Common myeloid progenitor, CD34-positive (primary cell): ENCODE data around the gene TRABD2B.

Experiments used
- CTCF ChIA-PET: fragments of 350-600 bp; sonication (Branson Sonifier 250); formaldehyde crosslinking; loops from one replicate; lab custom pipeline; 2021; ENCODE audit warnings: antibody characterized with exemption; lab: Charles Lee
- POLR2A ChIA-PET: fragments of 350-600 bp; sonication (Branson Sonifier 250); formaldehyde crosslinking; loops from one replicate; lab custom pipeline; 2021; ENCODE audit warnings: antibody characterized with exemption; lab: Charles Lee
- DNase-seq, 3 donors: peaks; one replicate each; pipeline versions ENCODE4 v3.0.0 to v3.0.0-alpha.2; 2013
- H3K27ac ChIP-seq, 2 experiments: 1 replicate in 1 of 2; 2 replicates in 1 of 2; pipeline ENCODE4 v1.7.0; 2013; ENCODE audit warnings: inconsistent platforms in 2 of 2, low read length in 2 of 2, mild to moderate bottlenecking in 2 of 2, low read depth in 1 of 2, moderate library complexity in 1 of 2; ENCODE audit not compliant: severe bottlenecking in 2 of 2, insufficient read depth in 1 of 2, poor library complexity in 1 of 2
- H3K27me3 ChIP-seq, 5 experiments: replicated peaks in 2 of 5; 1 replicate in 3 of 5; 2 replicates in 2 of 5; pipeline versions ENCODE4 v1.6.1 to v1.7.0; 2013; ENCODE audit warnings: low read length in 4 of 5, mild to moderate bottlenecking in 2 of 5, moderate library complexity in 2 of 5, inconsistent platforms in 1 of 5; ENCODE audit not compliant: insufficient read depth in 5 of 5, control insufficient read depth in 4 of 5
- H3K36me3 ChIP-seq, 4 experiments: 1 replicate in 2 of 4; 2 replicates in 2 of 4; pipeline versions ENCODE4 v1.6.1 to v1.7.0; 2013; ENCODE audit warnings: low read length in 3 of 4, control low read depth in 1 of 4, mild to moderate bottlenecking in 1 of 4; ENCODE audit not compliant: control insufficient read depth in 4 of 4, insufficient read depth in 4 of 4
- H3K4me1 ChIP-seq, 4 experiments: 1 replicate in 3 of 4; 2 replicates in 1 of 4; pipeline versions ENCODE4 v1.6.1 to v1.7.1; 2013; ENCODE audit warnings: low read length in 3 of 4, mild to moderate bottlenecking in 3 of 4, control low read depth in 1 of 4, inconsistent platforms in 1 of 4, moderate library complexity in 1 of 4; ENCODE audit not compliant: control insufficient read depth in 4 of 4, insufficient read depth in 4 of 4; ENCODE audit errors: control extremely low read depth in 1 of 4
- H3K4me3 ChIP-seq, 7 experiments: 1 replicate in 4 of 7; 2 replicates in 3 of 7; pipeline versions ENCODE4 v1.5.1 to v1.7.0; 2013; ENCODE audit warnings: mild to moderate bottlenecking in 7 of 7, low read length in 6 of 7, moderate library complexity in 6 of 7, inconsistent platforms in 2 of 7, low read depth in 2 of 7, control low read depth in 1 of 7; ENCODE audit not compliant: insufficient read depth in 4 of 7, control insufficient read depth in 1 of 7; ENCODE audit errors: extremely low read depth in 1 of 7
- H3K9me3 ChIP-seq, 5 experiments: 1 replicate in 4 of 5; 2 replicates in 1 of 5; pipeline versions ENCODE4 v1.6.1 to v1.7.1; 2013; ENCODE audit warnings: low read length in 4 of 5, mild to moderate bottlenecking in 2 of 5, inconsistent platforms in 1 of 5, low read depth in 1 of 5, moderate library complexity in 1 of 5; ENCODE audit not compliant: control insufficient read depth in 4 of 5, insufficient read depth in 2 of 5; ENCODE audit errors: control extremely low read depth in 1 of 5
- WGBS: methylation state at CpG from one replicate; pipeline ENCODE4 v1.1.5; 2013; ENCODE audit not compliant: insufficient coverage; 5-methylcytosine and 5-hydroxymethylcytosine counted together

Gene TRABD2B

DNA sequence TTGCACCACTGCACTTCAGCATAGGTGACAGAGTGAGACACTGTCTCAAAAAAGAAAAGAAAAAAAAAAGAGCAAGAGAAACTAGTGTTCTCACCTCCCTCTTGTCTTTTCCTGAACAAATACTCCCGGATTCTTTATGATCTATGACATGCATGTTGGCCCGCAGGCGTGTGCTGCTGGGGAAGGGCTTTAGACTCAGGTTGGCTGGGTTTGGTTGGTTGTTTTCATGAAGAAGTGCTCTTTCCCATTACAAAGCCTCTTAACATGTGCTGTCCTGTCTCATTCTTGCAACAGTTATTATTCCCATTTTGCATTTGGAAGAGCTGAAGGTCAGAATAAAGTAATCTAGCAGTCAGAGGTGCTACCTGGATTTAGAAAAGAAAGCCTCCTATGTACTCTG lies 79.5 kb downstream of the TRABD2B start:
- H3K4me1 ChIP-seq, result peaks cover 0 to 10% (median 5%) of the 10 kb centered on the region in 4 experiments
- peaks cover 0 to 13% (median 9%) of the 10 kb centered on the region in 5 experiments for H3K27me3 ChIP-seq
- no peak overlapping the region for H3K27ac ChIP-seq
- no peak for DNase-seq
- no CpG with 5 or more reads among the region's 3 CpGs for WGBS
- H3K4me3 ChIP-seq, result no peak overlapping the region
- CTCF ChIA-PET, result no interaction called here
- POLR2A ChIA-PET, result no interaction called here
- no peaks in the 10 kb centered on the region for H3K36me3 ChIP-seq
- no peaks in the 10 kb centered on the region for H3K9me3 ChIP-seq

DNA sequence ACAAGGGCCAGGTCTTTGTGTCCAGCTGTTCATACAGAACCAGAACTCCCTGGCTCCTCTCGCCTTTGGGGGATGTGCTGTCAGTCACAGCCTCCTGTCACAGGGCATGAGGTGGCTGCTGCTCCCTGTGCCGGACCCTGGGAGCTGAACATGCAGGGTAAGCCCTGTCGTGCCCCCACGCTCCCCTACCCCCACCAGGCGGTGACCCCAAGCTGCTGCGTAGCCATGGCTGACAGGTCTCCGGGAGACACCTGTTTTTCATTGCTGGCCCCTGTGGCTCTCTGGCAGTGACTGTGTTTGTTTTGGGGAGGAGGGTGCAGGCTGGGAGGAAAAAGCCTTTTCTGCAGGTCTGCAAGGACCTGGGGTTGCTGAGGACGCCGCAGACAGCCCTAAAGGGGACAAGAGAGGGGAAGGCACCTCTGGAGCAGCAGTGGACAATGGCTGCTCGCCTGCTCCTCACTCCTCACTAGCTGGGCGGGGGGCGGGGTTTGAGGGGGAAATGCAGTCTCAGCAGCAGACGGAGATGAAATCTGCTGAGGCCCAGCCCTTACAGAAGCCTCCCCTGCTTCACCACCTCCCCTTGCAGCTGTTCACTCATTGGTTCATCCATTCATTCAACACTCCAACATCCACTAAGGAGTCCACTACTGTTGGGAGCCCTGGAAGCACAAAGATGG lies 81.4 kb downstream of the TRABD2B start:
- Histone ChIP-seq H3K27me3 (peaks cover 0 to 9% (median 3%) of the 10 kb centered on the region in 5 experiments), H3K4me1 (peaks cover 0 to 10% (median 5%) of the 10 kb centered on the region in 4 experiments), H3K36me3 (no peaks in the 10 kb centered on the region), H3K27ac (no peak overlapping the region), H3K9me3 (no peaks in the 10 kb centered on the region), H3K4me3 (no peak overlapping the region)
- 87% methylated on average over 12 of the region's 13 CpGs for WGBS
- CTCF ChIA-PET, result no interaction called here
- POLR2A ChIA-PET, result no interaction called here
- DNase-seq, result no peak

DNA sequence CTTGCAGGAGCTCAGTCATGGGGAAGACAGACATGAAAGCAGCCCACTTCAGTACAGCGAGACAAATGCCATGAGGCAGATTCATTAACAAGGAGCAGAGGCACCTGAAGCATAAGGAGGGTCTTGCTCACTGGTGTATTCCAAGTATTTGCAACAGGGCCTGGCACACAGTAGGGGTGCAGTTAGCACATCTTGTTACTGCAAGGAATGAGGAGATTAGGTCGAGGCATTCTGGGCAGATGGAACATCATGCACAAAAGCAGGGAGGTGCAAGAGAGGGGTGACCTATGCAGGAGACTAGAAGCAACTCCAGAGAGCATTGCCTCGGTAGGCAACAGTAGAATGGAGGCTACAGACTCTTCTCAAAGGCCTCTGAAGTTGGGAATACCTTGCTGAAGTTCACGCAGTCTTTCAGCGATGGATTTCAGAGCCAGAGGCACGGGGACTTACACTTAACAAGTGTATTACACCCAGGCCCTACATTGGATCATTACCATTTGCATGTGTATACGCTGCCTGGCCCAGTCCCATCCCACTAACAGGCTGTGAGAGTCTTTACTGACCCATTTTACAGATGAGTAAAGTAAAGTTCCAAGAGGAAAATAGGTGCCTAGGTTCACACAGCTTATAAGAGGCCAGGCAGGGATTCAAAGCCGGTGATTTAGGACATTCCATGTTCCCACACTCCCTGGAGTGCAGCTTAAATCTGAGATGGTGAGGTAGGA lies 82.1 kb downstream of the TRABD2B start:
- 95% methylated on average over 7 of the region's 8 CpGs for WGBS
- Histone ChIP-seq H3K9me3 (no peaks in the 10 kb centered on the region), H3K4me3 (no peak overlapping the region), H3K27me3 (peaks cover 0 to 9% (median 0%) of the 10 kb centered on the region in 5 experiments), H3K4me1 (peaks cover 0 to 10% (median 5%) of the 10 kb centered on the region in 4 experiments), H3K27ac (no peak overlapping the region), H3K36me3 (no peaks in the 10 kb centered on the region)
- no peak for DNase-seq
- ChIA-PET CTCF (no interaction called here), POLR2A (no interaction called here)

DNA sequence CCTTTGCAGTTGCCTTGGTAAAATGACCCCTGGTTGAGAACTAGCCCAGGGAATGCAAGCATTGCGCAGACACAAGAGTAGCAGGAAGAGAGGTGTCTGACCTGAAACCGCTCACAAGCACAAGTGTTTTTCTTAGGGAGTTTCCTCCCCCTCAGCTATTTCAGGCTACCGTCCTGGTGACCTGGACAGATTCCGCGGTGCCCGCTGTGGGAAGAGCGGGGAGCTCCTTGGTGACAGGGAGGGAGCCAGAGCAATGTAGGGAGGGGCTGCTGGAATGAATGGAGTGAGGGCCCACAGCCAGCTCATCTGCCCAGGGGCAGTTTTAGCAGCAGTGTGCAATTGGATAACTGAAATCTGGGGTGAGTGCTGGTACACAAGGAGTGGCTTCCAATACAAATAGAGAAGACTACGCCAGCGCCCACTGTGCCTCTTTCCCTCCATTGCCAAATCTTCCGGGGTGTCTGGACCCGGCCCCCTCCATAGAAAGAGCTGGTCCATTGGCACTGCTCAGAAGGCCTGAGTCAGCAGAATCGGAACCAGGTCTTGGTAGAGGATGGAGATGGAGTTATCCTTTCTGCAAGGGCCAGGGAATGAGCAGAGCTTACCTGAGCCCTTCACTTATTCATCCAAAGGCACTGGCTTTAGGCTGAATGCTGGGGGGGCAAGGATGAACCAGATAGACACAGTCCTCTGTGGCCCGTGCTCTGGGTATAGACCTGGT lies 82.8 kb downstream of the TRABD2B start:
- DNase-seq, result no peak
- H3K4me1 ChIP-seq, result peaks cover 0 to 10% (median 5%) of the 10 kb centered on the region in 4 experiments
- no peak overlapping the region for H3K27ac ChIP-seq
- 96% methylated on average over 13 of the region's 13 CpGs for WGBS
- H3K36me3 ChIP-seq, result no peaks in the 10 kb centered on the region
- ChIA-PET POLR2A (no interaction called here), CTCF (no interaction called here)
- H3K9me3 ChIP-seq, result no peaks in the 10 kb centered on the region
- no peak overlapping the region for H3K4me3 ChIP-seq
- H3K27me3 ChIP-seq, result peaks cover 0 to 5% (median 0%) of the 10 kb centered on the region in 5 experiments

DNA sequence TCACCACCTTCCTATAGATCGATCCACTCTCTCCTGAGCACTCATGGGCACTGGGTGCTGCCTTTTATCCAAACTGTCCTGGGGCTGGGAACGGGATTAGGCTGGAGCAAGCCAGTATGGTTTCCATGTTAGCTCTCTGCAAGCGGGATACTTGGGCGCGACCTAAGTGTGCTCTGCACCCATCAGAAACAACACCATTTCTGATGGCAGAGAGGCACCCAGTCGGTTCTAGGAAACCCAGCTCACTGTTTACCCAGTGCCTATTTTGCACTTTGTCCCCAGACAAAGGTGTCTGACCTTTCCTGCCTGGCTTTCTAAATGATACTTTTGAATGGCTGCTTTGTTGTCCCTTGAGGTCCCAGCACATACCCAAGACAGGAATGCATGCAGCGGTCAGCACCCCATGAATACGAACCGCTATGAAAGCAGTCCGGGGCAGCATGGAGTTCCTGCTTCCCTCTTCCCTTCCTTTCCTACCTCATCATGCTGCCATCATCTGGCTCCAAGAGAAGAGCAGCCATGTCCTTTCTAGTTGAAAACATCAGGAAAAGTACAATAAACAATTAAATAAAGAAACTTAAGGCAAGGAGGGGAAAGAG lies 83.9 kb downstream of the TRABD2B start:
- H3K36me3 ChIP-seq, result no peaks in the 10 kb centered on the region
- CTCF ChIA-PET, result no interaction called here
- H3K27ac ChIP-seq, result no peak overlapping the region

DNA sequence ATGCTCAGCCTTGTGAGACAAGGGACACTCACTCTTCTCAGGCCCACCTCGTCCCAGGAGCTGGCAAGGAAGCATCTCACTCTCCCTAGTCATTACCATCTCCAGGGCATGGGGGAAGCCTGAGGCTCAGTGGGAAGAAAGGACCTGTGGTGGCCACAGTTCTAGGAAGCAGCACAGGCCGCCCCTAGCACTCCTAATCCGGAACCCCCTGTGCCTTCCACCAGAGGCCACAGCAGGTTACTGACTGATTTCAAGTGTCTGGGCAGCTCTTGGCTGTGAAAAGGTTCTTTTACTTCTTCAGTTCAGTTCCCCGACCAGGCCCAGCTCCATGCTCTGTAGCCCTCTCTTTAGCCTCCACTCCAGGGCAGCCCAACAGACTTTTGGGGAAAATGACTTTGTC lies 84.4 kb downstream of the TRABD2B start:
- Histone ChIP-seq H3K4me1 (peaks cover 0 to under 1% (median 0%) of the 10 kb centered on the region in 4 experiments), H3K27me3 (peaks cover 0 to 5% (median 0%) of the 10 kb centered on the region in 5 experiments), H3K27ac (no peak overlapping the region), H3K4me3 (no peak overlapping the region), H3K9me3 (no peaks in the 10 kb centered on the region), H3K36me3 (no peaks in the 10 kb centered on the region)
- ChIA-PET CTCF (no interaction called here), POLR2A (no interaction called here)
- DNase-seq, result no peak
- 50% methylated on average over 2 of the region's 4 CpGs for WGBS

More for the DNA sequence above, 83.9 kb downstream of the TRABD2B start:
- peaks cover 0 to 5% (median 0%) of the 10 kb centered on the region in 5 experiments for H3K27me3 ChIP-seq
- WGBS, result 90% methylated on average over 10 of the region's 10 CpGs
- peaks cover 0 to 6% (median 3%) of the 10 kb centered on the region in 4 experiments for H3K4me1 ChIP-seq
- no peaks in the 10 kb centered on the region for H3K9me3 ChIP-seq
- no peak overlapping the region for H3K4me3 ChIP-seq
- POLR2A ChIA-PET, result no interaction called here
- no peak for DNase-seq
